GM18873 (cell line): ENCODE results near the gene CD48.
A peak's percentile ranks its signal among the peaks of the same experiment; 100 is the strongest.
"Not testable (repeated sequence)": the region's sequence is repeated elsewhere in the genome, so short reads cannot be mapped to it uniquely, and the experiment has no call there.

Experiments used
- ATAC-seq: cut with Tn5 transposase; IDR thresholded peaks from one replicate; pipeline ENCODE4 v1.9.1; 2021; ENCODE audit warnings: mild to moderate bottlenecking, moderate library complexity, moderate number of reproducible peaks; ENCODE audit not compliant: unreplicated experiment, low FRiP score

Gene CD48

DNA sequence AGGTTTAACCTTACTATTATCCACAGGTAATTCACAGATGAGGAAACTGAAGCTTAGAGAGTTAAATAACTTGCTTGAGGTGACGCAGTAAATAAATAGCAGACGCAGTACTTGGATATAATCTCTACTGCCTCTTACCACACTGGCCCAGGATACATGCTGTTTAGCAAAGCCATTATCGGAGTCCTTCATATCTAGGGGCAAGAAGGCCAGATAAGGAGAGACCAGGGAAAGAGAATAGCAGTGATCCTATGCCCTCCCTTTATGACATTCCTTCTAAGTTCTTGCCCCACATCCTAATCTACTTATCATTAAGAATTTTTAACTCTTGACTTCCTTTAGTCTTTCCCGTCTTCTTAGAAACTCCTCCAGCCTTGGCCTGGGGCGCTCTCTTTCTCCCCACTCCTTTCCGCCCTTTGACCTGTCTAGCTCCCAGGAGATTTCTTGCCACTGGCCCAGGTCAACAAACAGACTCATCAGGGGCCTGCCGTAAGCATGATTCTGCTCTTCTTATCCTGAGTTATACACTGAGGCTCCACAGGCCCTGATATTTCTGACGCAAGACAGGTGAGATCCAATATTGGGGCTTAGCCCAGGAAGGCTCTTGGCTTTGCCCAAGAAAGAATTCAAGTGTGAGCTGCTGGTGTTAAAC, 53.3 kb downstream of the CD48 start:
- no peak for ATAC-seq

DNA sequence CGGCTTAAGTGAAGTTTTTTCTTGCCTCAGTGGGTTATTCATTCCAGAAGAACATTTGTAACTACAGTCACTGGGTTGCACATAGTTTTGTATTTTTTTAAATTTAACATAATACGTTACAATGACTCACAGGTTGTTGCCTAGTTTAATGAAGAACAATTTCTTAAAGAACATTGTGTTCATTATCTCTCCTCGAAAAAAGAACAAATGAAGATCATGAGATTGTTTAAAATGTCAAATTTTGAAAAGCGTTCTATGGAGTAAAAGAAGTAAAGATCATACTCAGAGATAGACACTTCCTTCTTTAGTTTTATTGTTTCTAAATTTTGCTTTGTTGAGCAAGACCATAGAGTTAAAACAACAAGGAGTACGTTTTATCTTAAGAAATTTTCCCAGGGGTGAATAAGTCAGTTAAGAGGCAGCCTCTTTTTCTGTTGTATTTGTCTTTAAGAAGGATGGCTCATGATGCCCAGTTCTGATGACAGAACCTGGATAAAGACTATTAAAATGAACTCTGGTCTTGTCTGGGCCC, 54.3 kb downstream of the CD48 start:
- ATAC-seq = no peak

DNA sequence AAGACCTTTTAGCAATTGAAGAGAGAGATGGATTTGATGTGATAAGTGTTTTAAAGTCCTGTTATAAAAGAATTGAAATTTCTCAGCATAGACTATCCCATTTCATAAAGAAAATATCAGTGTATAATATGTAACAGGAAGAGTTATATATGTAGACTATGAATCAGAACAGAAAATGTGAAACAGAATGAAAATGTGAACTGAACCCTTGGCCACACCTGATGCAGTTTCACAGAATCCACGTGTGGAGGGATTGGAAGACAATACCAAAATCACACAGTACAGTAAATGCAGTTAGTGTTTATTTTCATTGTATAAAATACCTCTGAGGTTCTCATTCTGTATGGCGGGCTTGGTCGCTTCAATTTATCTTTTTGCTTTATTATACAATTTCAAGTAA, 54.9 kb downstream of the CD48 start:
- no peak for ATAC-seq

DNA sequence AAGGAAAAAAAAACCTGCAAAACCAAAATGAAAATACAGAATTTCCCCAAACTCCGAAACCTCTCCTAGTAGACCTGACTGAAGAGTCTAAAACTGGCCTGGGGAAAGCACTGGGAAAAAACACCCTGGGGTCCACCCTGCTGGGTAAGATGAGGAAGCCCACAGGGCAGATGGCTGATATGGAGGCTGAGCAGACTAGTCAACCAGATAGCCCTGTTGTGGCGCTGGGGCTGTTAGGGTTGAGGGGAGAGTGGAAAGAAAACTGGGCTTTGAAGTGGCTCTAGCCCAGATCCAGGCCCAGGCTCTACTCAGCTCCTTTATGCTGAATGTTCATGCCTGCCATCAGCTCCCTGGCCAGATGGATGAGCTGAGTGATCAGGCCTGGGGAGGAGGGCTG, 58.0 kb downstream of the CD48 start:
- ATAC-seq = no peak

DNA sequence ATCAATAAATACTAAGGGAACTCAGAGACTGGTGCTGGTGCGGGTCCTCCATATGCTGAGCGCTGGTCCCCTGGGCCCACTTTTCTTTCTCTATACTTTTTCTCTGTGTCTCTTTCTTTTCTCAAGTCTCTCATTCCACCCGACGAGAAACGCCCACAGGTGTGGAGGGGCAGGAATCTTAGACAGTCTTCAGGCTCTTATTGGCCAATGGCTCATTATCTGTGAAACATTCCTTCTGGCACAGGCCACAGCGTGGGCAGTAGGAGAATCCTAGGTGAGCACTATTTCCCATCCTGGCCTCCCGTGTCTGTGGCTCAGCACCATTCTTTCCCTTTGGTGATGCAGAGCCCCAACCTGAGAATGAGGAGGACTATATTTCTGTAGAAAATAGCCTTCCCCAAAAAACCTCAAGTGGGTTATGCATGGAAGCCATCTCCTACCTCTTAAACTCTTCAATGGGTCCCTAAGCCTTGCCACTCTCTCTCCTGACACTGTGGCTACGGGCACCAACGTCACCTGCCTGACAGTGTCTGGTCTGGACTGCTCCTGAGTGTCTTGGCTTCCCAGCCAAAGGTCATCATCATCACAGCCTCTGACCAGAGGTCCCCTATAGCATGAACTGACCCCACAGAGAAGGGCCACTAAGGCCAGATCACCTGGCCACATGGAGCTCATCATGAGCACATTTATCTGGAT, 58.5 kb downstream of the CD48 start:
- ATAC-seq = no peak

DNA sequence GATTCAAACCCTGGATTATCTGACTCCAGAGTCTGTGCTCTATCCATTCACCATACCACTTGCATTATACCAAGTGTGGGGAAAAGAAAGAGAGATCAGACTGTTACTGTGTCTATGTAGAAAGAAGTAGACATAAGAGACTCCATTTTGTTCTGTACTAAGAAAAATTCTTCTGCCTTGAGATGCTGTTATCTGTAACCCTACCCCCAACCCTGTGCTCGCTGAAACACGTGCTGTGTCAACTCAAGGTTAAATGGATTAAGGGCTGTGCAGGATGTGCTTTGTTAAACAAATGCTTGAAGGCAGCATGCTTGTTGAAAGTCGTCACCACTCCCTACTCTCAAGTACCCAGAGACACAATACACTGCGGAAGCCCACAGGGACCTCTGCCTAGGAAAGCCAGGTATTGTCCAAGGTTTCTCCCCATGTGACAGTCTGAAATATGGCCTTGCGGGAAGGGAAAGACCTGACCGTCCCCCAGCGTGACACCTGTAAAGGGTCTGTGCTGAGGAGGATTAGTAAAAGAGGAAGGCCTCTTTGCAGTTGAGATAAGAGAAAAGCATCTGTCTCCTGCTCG, 59.5 kb downstream of the CD48 start:
- ATAC-seq = not testable (repeated sequence)

DNA sequence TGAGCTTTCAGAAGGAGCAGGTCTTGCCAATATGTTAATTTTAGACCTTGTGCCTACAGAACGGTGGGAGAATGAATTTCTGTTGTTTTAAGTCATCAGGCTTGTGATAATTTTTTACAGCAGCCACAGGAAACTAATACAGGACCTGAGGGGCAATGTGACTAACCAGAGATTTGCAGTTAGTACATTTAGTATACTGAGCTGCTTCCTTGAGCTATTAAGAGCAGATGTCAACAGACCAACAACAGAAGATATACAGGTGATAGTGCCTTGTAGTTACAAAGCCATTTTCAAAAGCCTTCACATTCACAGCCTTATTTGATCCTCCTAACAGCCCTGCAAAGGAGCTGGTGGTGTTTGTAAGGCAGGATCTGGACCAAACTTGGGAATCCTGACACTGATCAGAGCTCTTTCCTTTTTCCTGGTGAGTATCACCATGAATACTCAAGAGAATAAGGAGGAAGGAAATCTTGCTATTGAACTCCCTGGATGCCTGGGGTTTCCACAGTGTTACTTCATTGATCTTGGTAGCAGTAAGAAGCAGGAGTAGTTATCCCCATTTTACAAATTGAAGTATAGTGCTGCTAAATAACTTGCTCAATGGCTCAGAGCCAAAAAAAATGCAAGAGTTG, 60.1 kb downstream of the CD48 start:
- ATAC-seq = no peak

DNA sequence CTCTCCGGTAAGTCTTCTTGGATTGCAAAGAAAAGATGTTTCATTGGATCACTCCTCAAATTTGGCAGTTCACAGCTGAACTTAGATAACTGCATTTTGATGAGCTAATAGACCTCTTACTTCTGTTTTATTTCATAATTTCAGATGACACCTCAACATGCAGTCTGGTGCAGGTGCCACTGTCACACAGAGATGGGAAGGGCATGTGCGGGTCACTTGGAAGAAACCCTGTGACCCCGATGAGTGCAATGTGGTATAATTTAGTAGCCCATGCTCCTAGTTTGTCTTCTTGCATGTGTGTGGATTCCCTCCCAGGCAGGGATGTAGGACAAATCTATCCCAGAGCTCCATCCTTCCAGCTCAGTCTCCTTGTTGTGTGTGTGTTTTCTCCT, 64.3 kb downstream of the CD48 start:
- no peak for ATAC-seq

DNA sequence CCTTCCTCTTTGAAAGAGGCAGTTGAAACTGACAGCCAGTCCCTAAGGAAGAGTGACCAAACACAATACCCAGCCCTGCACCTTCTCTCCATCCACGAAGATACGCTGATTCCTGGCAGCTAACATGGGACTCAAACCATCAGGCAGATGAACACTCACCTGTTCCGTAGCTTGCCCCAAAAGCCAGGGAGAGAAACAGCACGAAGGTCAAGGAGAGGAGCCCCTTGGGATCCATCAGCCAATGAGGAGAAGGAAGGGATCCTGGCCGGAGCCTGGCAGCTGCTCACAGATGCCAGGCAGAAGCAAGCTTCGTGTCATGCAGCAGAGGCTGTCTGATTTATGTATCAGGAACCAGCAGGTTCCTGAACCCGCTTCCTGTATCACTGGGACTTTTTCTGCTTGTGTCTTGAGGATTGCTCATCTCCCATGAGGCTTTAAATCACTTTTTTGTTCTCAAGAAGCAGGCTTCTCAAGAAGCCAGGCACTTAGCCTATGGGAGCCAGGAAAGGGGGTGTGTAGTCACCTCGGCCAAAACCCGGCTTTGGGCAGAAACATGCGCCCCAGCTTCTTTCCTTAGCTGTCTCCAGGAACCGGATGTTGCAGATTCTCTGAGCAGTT, 64.8 kb downstream of the CD48 start, which contains the start of gene SLAMF1:
Gene SLAMF1 (minus strand): TSS at position 334 of the 618 bp plus-strand sequence. CDS start 99 bp downstream, at position 235.
- peak; percentile 52 for ATAC-seq

DNA sequence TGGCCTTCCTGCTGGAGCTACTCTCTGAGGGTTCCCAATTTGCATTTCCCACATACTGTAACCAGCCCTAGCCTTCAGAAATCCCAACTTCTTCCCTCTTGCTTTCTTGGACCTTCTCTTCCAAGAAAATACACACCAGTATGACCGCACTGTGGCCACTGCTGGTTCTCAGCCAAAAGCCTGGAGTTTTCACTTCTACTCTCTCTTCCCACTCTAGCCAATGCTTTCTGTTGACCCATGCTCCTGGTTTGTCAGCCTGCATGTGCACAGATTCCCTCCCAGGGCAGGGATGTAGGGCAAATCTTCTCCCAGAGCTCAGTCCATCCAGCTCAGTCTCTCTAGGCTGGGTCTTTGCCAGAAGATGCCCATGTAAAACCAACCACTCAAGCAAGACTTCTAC, 65.4 kb downstream of the CD48 start:
- no peak for ATAC-seq

DNA sequence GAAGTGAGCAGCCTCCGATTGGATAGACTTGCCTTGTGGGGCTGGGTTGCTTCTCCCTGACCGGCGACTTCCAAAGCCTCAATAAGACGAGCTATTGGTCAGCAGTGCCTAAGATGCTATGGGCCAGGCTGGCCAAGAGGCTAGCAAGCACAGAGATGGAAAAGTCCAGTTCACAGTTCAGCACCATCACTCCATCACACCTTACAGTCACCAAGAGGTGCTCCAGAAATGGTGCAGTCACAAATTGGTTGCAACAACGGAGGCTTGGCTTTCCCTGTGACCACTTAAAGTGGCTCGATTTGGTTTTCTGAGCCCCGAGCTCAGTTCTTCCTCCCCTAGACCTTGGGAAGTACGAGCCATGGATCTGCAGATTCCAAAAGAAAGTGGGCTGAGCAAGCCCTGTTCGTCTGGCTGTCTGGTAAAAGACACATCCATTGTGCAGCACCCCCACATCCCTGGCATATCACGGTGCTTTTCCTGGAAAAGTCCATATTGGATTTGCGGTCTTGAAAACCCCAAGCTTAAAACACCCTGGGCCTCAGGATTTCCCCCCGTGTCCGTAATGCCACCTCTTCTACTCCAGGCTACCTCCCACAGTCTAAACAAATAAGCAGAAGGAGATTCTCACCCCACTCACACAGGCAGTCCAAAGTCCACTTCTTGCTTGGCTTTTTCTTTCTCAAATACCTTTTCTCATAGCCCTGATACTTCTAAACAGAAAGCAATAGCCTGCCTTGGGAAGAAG, 66.1 kb downstream of the CD48 start:
- no peak for ATAC-seq

DNA sequence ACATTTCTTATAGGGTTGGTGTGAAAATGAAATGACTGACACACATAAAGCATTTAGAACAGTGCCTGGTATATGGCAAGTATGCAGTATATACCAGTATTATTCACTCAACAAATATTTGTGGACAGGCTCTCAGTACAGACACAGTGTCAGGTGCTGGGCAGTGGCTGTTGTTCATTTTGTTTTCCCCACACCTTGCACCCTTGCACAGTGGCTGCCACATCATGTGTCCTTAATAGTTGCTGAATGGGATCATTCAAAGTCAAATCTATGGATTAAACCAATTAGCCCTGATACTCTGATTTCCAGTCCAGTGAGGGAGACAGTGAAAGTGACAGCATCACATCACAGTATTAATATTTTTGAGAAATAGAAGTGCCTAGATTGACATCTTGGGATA, 67.2 kb downstream of the CD48 start:
- ATAC-seq = no peak

DNA sequence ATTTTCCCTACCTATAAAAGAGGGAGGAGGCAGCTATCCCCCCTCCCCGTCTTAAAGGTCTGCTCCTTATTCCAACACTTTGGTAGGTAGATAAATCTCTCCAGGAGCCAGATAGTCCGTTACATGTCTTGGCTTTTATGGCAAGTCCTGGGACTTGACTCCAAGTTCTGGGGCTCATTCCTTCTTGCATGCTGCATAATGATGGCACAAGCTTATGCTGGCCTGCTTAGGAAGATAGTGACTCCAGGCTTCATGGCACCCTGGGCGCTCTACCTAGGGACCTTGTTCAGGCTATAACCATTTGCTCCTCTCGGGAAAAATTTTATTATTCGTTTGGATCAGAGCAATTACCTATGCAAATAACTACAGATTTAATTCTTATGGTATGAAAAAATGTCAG, 68.5 kb downstream of the CD48 start:
- ATAC-seq = no peak

DNA sequence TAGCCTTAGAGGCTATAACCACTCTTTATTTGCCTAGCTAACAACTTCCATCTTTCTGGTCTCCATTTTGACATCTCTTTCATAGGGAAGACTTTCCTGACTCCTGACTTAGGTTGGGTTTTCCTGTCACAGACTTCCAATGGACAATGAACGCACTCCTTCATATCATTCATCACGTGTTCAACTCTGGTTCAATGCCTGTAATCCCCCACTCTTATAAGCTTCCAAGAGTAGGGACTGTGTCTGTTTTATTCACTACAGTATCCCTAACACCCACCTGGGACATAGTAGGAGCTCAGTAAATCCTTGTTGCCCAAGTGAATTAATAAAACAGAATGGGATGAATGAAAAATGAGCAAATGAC, 69.4 kb downstream of the CD48 start:
- ATAC-seq = no peak

DNA sequence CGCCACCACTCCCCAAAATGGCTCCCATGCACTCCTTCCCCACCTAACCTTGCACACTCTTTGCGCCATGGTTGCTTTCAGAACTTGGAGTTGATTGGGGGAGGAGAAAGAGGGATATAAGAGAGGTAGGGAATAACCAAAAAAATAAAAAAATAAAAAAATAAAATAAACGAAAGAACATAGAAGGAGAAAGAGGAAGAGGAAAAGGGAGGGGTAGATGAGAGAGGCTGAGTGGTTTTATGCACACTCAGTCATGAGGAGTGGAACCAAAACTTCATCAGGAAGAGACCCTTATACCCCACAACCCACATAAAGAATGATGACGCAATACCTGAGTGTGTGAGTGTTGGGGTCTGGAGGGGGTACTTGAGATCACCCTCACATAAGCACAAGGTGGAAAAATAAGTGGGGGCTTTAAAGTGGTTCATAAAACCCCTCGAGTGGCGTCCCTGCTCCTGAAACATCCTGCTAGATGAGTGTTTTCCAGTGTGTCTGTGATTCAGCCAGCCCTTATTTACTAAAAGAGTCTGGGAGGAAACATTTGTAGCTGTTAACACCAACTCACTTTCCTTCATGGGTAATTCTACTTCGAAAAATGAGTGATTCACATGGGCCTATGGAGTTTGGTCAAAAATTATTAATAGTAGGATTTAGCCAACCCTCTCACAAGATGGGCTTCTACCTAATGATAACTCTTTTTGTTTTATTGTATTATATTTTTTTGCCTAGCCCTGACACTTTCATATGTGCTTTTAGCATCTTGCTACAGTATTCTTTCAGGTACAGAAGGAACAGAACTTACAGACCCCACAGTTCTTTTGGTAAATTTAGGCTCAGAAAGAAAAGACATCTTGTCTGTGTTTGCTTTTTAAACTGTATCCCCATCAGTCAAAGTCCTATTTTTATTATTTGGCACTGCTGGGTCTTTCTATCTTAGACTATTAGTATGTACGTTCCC, 70.0 kb downstream of the CD48 start:
- ATAC-seq = no peak

DNA sequence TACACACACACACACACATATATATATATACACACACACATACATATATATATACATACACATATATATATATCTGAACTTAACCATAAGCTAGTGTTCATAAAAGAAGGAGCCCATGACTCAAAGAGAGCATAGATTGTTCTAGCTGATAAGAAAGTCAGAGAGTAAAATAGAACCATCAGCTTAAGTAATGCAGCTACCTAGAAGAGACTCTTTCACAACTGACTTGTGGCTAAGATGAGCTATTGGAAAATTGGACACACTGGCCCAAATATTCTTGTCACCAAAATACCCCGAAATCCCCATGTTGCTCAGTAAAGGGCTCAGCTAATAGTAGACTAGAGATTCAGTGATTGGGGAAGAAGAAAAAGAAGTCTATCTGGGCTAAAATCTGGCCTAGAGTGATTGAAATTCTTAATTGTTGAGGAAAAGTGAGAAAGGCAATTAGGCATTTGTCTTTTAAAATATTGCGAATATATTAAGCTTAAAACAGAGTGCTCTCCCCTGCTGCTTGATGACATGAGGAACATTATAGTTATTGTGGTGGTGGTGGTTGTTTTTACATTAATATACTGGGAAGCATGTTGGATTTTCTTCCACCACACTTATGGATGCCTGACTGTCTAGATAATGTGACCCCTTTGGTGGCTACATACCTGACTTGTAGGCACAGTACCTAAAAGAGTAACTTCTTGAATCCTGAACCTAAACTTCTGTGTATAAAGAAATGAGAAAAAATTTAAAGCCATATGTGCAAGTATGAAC, 71.1 kb downstream of the CD48 start:
- ATAC-seq = no peak

DNA sequence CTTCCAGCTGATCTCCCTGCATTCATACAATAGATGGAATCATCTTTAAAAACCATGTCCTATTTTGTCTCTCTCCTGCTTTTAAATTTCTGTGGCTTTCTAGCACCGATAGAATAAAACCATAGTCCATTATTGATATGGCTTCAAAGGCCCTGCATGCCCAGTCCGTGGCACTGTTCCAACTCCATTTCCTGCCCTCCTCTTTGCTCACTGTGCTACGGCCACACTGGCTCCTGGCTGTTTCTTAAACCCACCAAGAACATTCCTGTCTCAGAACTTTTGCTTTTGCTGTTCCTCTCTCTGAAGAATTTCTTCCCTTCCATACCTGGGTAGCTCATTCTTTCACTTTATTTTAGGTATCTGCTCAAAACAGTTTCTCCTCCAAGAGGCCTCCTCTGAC, 72.0 kb downstream of the CD48 start:
- ATAC-seq = no peak

DNA sequence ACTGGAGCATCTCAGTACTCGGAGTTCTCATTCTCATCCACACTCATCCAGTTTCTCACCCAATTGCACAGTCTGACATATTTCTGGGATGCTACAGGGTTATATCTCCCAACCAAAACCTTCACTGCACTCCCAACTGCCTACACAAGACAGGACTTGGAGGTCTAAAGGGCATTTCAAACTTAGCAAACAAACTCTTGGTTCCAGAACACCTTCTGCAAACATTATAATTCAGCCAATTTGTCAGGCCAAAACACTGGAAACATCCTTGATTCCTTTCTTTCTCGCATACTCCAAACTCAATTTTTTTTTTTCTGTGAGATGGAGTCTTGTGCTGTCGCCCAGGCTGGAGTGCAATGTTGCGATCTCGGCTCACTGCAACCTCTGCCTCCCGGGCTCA, 72.7 kb downstream of the CD48 start:
- ATAC-seq = no peak

DNA sequence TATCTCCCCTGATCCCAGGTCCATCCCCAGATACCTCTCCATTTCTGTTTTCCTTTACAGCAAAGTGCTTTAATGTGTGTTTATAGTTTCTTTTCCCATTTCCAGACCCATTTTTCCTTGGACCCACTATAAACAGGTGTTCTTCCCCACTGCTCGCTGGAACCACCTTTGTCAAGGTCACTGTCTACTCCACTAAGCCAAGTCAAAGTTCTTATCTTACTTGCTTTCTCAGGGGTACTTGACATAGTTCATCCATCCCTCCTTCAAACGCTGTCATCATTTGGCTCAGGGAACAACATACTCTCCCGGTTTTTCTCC, 73.1 kb downstream of the CD48 start:
- ATAC-seq = no peak
